GM18858 (cell line): ENCODE results near the gene MMRN1.
A peak's percentile ranks its signal among the peaks of the same experiment; 100 is the strongest.

Experiments used
- ATAC-seq: cut with Tn5 transposase; IDR thresholded peaks from one replicate; pipeline ENCODE4 v1.9.1; 2021; ENCODE audit not compliant: unreplicated experiment

MMRN1 gene

GRCh38 chr4:89894649-89895550 is at the start of gene MMRN1:
MMRN1 (plus strand) TSS chr4:89894854; CDS start chr4:89894972, 118 bp downstream.
- ATAC-seq = peak; percentile 57

GRCh38 chr4:89847571-89848325 is 46.9 kb upstream of the MMRN1 start:
- no peak for ATAC-seq

- no peak for ATAC-seq
Observed at GRCh38 chr4:89855236-89855635, 39.4 kb upstream of the MMRN1 start.

- ATAC-seq = no peak
Observed at GRCh38 chr4:89860971-89861370, 33.7 kb upstream of the MMRN1 start.

- ATAC-seq = no peak
Observed at GRCh38 chr4:89863533-89863932, 31.1 kb upstream of the MMRN1 start.

GRCh38 chr4:89868276-89868675 is 26.4 kb upstream of the MMRN1 start:
- no peak for ATAC-seq

GRCh38 chr4:89868999-89869589 is 25.6 kb upstream of the MMRN1 start:
- no peak for ATAC-seq

- no peak for ATAC-seq
Observed at GRCh38 chr4:89871211-89871610, 23.4 kb upstream of the MMRN1 start.

GRCh38 chr4:89876548-89876947 is 18.1 kb upstream of the MMRN1 start:
- ATAC-seq = no peak

- no peak for ATAC-seq
Observed at GRCh38 chr4:89878611-89879010, 16.0 kb upstream of the MMRN1 start.

GRCh38 chr4:89879215-89879614 is 15.4 kb upstream of the MMRN1 start:
- ATAC-seq = no peak

GRCh38 chr4:89889289-89889688 is 5.4 kb upstream of the MMRN1 start:
- no peak for ATAC-seq

- ATAC-seq = no peak
Observed at GRCh38 chr4:89897867-89898266, 3.2 kb downstream of the MMRN1 start.

- peak; percentile 47 for ATAC-seq
Observed at GRCh38 chr4:89898304-89898716, 3.7 kb downstream of the MMRN1 start.

GRCh38 chr4:89899152-89899551 is 4.5 kb downstream of the MMRN1 start:
- ATAC-seq = no peak

- no peak for ATAC-seq
Observed at GRCh38 chr4:89899854-89900253, 5.2 kb downstream of the MMRN1 start.

GRCh38 chr4:89901808-89902431 is 7.3 kb downstream of the MMRN1 start:
- ATAC-seq = peak; percentile 68

- no peak for ATAC-seq
Observed at GRCh38 chr4:89904524-89904923, 9.9 kb downstream of the MMRN1 start.

- no peak for ATAC-seq
Observed at GRCh38 chr4:89906316-89906715, 11.7 kb downstream of the MMRN1 start.

GRCh38 chr4:89906777-89907521 is 12.3 kb downstream of the MMRN1 start:
- no peak for ATAC-seq
